GM06990 (cell line): ENCODE data around the gene NIN.
A peak's percentile ranks its signal among the peaks of the same experiment; 100 is the strongest.

ENCODE experiments used
- DNase-seq: peaks from one replicate; pipeline ENCODE4 v3.0.0-alpha.2; 2011; ENCODE audit not compliant: insufficient read length; ENCODE audit errors: extremely low read depth
- H3K27me3 ChIP-seq: replicated peaks from 2 replicates; pipeline ENCODE4 v1.6.0; 2011; ENCODE audit warnings: low read length; ENCODE audit not compliant: control insufficient read depth, insufficient read depth
- H3K36me3 ChIP-seq: 2 replicates; pipeline ENCODE4 v1.5.1; 2011; ENCODE audit warnings: low read length; ENCODE audit not compliant: control insufficient read depth, insufficient read depth
- H3K4me3 ChIP-seq: replicated peaks from 2 replicates; pipeline ENCODE4 v1.5.1; 2011; ENCODE audit warnings: low read depth, mild to moderate bottlenecking, control low read depth, low read length
- TF ChIP-seq, protein P1 (sequence below): IDR thresholded peaks from 2 replicates; pipeline ENCODE4 v1.5.1; 2011; ENCODE audit warnings: low read length, control low read depth, mild to moderate bottlenecking, inconsistent platforms; ENCODE audit not compliant: insufficient read depth, poor library complexity, severe bottlenecking

NIN gene

DNA sequence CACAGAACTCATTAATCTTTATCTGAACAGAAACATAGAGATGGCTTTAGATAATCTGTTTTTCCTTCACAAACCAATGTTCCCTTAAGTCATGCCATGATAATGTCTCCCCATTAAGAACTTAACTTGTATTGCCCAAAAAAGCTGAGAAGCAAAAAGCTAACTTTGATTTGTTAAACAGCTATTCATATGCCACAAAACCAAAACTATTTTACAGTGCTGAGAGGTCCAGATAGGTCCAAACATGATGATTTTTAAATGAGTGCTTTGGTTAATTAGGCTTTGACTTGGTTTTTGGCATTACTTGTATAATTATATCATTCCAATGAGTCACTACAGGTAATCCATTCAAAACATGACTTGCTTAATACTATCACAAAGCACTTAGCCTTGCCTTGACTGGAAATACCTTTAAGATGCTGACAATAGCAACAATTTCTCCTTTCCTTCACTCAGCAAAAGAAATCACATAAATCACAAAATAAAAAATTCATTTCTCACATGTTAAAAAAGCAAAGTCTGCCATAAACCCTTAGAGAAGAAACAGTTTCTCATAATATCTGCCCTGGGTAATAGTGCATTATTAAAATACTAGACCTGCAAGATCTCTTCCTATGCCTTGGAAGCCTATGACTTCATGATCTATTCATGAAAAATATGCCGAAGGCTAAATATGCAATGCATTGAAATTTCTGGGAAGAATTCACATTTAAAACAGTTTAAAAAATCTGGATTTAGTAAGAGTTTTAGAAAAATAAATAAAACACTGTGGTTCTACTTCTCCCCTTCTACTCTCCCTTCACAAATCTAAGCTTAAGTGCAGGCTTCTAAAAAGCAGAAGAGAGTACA lies 110.8 kb downstream of the NIN start:
- H3K36me3 ChIP-seq: peaks cover 11% of the 10 kb centered on the region
- TF ChIP-seq, protein P1, sequence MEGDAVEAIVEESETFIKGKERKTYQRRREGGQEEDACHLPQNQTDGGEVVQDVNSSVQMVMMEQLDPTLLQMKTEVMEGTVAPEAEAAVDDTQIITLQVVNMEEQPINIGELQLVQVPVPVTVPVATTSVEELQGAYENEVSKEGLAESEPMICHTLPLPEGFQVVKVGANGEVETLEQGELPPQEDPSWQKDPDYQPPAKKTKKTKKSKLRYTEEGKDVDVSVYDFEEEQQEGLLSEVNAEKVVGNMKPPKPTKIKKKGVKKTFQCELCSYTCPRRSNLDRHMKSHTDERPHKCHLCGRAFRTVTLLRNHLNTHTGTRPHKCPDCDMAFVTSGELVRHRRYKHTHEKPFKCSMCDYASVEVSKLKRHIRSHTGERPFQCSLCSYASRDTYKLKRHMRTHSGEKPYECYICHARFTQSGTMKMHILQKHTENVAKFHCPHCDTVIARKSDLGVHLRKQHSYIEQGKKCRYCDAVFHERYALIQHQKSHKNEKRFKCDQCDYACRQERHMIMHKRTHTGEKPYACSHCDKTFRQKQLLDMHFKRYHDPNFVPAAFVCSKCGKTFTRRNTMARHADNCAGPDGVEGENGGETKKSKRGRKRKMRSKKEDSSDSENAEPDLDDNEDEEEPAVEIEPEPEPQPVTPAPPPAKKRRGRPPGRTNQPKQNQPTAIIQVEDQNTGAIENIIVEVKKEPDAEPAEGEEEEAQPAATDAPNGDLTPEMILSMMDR: no peak
- H3K4me3 ChIP-seq: no peak overlapping the region
- no peak for DNase-seq
- no peaks in the 10 kb centered on the region for H3K27me3 ChIP-seq

DNA sequence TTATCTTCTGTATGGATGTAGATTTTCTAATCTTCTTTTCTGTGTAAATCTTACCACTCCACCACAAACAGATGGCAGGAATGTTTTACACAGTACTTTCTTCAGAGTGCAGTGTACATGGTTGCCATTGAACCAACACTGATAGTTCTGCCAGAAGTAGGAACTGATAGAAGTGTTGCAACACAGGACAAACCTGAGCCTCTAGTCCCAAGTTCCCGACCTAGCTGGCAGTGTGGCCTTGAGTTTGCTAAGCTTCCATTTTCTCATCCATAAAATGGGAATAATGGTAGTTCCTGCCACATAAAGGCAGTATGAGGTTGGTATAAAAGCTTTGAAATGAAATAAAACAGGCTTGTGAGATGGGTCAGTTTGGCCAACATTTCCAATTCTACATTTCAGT lies 112.0 kb downstream of the NIN start:
- H3K27me3 ChIP-seq: no peaks in the 10 kb centered on the region
- TF ChIP-seq, protein P1: no peak
- no peak for DNase-seq
- peaks cover 4% of the 10 kb centered on the region for H3K36me3 ChIP-seq
- no peak overlapping the region for H3K4me3 ChIP-seq

DNA sequence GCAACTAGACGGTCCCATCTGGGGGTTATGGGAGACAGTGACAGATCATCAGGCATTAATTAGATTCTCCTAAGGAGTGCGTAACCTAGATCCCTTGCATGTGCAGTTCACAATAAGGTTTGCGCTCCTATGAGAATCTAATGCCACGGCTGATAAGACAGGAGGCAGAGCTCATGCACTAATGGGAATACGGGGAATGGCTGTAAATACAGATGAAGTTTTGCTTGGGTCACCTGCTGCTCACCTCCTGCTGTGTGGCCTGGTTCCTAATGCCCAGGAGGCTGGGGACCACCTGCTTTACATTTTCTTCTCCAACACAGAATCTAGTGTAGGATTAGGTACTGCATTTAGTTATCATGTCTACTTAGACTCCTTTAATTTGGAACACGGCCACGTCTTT lies 113.2 kb downstream of the NIN start:
- TF ChIP-seq, protein P1: no peak
- H3K4me3 ChIP-seq: no peak overlapping the region
- DNase-seq: no peak
- no peaks in the 10 kb centered on the region; the same call in none of the 2 replicates for H3K36me3 ChIP-seq
- H3K27me3 ChIP-seq: no peaks in the 10 kb centered on the region

DNA sequence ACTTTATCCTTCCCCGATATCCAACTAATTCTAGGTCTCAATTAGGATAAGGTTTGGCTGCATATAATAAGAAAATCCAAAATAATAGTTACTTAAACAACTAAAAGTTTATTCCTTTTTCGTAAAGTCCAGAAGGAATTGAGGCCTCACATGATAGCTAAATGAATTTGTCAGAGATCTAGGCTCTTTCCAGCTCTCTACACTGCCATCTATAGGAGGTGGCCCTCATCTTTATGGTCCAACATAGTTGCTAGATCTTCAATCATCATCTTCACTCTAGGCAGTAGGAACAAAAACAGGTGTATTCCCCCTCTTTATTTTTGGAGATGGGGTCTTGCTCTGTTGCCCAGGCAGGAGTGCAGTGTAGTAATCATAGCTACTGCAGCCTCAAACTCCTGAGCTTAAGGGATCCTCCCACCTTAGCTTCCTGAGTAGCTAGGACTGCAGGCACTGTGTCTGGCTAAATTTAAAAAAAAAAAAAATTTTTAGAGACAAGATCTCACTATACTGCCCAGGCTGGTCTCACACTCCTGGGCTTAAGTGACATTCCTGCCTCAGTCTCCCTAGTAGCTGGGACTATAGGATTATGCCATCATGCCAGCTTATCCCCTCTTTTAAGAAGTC lies 116.4 kb downstream of the NIN start:
- Histone ChIP-seq H3K27me3 (no peaks in the 10 kb centered on the region), H3K4me3 (no peak overlapping the region), H3K36me3 (no peaks in the 10 kb centered on the region)
- no peak for DNase-seq
- TF ChIP-seq, protein P1: peak; percentile 66

DNA sequence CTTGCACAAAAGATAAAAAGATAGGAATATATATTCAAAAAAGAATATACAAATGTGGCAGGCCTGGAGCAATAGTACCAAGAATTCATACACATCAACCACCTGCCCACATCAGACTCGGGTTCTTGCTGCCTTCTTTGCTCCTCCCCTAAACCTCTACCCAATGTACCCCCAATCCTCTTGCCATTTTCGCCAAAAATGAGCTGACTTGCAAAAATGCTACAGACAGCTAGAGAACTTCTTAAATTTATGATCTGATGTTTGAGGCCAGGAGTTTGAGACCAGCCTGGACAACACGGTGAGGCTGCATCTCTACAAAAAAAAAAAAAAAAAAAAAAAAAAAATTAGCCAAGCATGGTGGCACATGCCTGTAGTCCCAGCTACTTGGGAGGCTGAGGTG lies 119.9 kb downstream of the NIN start:
- H3K27me3 ChIP-seq: no peaks in the 10 kb centered on the region
- TF ChIP-seq, protein P1: no peak
- no peak for DNase-seq

More for the DNA sequence above, 119.9 kb downstream of the NIN start:
- Histone ChIP-seq H3K36me3 (no peaks in the 10 kb centered on the region), H3K4me3 (no peak overlapping the region)
